ENCODE data around the gene ASIC4.

DNA sequence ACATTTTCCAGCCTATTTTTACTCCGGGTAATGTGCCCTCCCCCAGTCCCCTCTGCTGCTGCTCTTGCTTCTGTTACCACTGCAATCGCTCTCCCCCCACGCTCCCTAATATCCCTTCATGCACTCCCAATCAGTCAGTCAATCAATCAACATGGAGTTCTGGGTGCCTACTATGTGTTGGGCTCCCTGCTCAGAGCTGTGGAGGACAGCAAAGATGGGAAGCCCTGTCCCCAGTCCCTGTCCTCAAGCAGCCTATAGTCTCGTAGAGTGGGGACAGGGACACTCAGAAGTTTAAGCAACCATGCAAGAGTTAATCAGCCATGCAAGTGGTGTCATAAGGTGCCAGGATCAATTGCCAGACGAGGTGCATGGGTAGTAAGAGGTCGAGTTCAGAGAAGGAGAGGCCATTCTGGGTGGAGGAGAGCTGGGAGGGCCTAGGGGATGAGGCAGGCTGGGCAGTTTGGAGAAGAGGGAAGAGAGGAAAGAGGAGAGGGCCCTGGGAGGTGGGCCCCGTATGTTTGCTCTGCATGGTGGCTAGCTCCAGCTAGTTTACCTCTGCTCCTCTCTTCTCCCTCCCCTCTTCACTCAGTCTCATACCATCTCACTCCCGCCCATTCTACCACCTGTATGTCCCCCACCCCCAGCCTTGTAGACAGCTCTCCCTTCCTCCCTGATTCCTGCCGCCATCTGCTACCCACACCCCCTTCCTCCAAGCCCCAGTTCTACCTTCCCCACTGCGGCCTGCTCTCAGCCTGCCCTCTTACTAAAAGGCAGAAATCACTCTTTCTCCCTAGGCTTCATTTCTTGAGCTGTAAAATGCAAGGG is 3.9 kb downstream of the ASIC4 start:
- TF ChIP-seq CTCF (IDR thresholded peaks at IDR 0.05) (no peak), EZH2 (IDR thresholded peaks at IDR 0.05) (no peak), EZH2phosphoT487 (IDR thresholded peaks at IDR 0.05) (no peak)

All from neural progenitor cell (in vitro differentiated cells).